CD4-positive, alpha-beta T cell treated with Interleukin-17A for 4 hours (primary cell): ENCODE results near the gene PODXL.
"Not testable (repeated sequence)": the region's sequence is repeated elsewhere in the genome, so short reads cannot be mapped to it uniquely, and the experiment has no call there.

Experiments used
- DNase-seq: peaks from one replicate; pipeline ENCODE4 v3.0.0-alpha.2; 2020; ENCODE audit warnings: mixed read lengths

The PODXL gene

DNA sequence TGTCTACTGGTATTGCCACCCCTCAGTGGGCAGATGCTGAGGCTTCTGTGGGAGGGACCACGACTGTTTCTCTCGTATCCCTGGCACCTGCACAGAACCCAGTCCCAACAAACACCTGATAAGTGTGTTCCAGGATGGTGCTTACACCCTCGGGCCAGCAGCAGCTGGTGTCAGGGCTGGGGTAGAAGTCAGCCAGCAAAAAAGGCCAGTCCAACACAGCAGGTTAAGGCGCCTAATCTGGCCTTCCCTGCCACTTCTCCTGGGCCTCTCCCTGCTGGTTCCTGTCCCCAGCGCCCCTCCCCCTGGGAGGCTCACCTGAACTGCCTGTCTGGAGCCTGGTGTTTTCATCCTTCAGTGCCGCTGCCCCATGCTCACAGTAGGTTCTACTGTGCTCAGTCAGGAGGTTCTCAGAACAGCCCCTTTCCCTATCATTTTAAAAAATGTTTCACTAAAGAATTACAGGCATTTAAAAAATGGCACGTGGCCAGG is 20.0 kb downstream of the PODXL start:
- no peak for DNase-seq

DNA sequence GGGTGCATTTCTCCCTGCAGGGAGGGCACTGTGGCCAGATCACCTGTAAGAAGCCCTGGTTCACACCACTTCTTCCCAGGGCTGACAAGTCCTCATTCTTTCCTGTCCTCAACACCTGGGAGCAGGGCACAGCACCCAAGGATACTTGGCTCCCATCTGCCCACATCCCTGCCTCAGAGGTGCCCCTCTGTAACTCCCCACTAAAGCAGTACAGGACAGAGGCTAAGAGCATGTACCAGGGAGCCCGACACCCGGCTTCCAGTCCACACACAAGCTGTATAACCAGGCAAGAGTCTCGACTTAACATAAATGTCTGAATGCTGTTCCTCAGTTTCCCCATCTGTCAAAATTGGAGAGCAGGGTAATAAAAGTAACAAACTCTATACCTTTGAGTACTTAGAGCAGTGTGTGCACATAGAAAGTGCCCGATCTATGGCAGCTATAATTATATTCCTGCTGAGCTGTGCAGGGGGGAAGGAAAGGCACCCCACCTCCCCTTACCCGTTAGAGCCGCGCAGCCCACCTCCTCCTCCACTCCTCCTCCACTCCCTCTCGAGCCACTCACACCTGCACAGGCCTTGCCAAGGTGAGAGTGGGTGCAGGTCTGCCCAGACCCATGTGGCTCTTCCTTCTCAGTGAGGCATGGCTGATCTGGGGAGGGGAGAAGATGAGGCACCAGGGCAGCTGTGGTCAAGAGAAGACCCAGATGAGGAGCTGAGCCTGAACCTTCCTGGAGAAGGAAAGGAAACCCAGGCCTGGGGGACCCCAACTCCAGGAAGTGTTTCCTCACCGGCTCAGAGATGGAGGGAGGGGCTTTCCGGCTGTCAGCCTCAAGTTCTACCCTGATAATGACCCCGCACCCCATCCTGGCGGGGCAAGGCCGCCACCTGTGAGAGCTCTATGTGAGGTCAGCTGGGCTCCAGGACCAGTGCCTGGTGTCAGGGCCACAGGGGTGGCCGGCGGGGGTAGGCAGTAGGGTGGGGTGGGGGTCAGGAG is 22.6 kb downstream of the PODXL start:
- DNase-seq, result no peak

DNA sequence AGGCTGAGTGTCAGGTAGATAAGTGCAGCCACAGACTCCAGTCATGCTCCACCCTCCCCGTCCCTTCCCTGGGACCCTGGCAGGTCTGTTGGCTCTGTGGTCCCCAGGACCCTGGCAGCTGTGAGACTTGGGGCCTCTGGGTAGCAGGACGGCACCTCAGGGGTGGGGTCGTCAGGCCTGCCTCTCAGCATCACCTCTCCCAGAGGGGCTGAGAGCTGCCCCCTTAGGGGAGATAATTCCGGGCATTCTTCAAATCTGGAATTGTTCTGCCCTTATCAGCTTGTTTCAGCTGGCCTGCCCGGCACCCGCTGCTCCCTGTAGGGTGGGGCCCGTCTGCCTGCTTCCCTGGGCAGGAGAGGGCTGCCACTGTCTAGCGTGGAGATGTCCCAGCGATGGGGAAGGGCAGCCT is 23.3 kb downstream of the PODXL start:
- no peak for DNase-seq

DNA sequence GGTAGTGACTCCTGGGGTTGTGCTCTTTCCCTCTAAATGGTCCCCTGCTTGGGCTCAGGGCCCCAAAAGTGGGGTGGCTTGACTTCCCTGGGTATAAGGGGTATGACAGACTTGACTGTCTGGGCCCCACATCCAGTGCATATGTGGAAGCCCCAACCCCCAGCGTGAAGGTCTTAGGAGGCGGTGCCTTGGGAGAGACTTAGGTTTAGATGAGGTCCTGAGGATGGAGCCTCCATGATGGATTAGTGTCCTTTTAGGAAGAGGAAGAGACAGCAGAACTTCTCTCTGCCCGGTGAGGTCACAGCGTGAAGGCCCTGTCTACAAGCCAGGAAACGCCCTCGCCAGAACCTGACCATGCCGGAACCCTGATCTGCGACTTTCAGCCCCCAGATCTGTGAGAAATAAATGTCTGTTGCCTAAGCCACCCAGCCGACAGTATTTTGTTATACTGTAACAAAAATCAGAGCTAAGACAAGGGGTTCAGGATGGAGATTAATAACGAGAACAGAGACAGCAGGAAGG is 23.8 kb downstream of the PODXL start:
- no peak for DNase-seq

DNA sequence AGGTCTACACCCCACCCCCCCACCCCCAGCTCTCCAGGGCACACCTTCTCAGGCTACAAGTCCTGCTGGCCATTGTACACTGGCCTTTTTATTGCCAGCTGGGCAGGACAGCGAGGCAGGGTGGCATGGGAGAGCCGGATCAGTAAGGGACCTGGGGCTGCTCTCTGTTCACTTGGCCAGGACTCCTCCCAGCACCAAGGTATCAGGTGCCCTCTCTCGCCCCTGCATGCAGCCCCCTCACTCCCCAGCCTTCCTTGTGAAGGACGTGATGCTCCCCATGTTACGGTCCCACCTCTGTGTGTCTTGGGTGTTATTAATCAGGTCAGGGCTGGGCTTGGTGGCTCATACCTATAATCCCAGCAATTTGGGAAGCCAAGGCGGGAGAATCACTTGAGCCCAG is 26.3 kb downstream of the PODXL start:
- no peak for DNase-seq

DNA sequence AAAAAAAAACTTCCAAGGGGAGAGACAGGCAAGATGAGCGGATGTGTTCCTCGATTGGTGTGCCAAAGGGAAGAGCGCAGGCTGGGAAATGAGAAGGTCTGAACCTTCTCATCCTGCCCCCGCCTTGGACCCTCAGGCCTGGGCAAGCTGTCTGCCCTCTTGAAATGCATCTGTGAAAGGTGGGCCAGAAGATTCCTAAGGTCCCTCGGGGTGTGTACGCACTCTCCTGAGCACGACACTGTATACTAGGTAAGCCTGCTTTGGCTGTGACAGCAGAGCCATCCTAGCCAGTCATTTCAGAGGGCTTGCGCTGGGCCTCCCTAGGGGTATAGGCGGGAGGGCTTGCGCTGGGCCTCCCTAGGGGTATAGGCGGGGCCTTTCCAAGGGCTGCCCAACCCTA is 26.8 kb downstream of the PODXL start:
- DNase-seq, result no peak

DNA sequence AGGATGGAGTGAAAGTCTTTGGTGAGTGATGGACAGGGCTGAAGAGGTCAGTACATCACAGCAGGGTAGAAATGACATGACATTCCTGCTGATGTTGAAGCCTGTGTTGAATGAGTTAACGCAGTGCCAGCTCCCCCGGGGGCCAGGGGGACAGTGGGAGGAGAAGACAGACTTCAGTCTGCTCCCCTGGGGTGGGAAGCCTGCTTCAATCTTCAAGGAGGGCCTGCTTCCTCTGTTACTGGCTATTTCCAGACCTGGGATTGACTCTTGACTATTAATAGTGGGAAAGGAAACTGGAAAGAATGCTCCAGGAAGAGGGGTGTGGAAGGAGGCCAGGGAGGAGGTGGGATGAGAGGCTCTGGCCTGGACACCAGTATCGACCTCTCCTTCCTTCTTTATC is 27.2 kb downstream of the PODXL start:
- DNase-seq, result no peak

DNA sequence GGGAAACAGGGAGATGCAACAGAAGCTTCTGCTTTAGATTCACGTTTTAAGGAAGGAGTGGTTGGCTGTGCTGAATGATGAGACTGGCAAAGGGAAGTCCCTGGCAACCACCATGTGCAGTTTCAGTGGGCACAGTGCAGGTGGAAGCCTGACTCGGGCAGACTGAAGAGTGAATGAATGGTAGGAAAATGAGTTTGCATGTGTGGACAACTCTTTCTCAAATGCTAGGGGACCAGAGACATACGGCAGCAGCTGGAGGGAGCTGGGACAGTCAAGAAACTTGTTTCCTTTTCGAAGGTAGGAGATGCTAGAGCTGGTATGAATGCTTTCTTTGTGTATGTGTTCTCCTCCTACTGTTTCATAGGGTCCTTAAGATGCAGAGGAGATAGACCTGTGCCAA is 29.0 kb downstream of the PODXL start:
- no peak for DNase-seq

DNA sequence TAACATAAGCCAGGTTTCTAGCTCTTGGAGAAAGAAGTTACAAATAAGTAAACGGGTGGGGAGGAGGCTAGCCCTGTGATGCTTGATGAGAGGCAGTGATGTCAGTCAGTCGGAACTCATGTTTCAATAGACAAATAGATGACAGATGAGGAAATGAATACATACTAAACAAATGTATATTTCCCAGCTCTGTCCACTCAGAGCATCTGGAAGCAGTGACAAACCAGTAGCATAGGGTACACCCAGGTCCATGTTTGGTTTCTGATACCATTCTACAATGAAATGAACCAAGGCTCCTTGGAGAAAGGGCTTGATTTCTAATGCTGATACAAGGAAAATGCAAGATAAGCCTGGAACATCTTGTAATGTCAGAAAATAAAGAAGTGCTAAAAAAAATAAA is 30.6 kb downstream of the PODXL start:
- no peak for DNase-seq

DNA sequence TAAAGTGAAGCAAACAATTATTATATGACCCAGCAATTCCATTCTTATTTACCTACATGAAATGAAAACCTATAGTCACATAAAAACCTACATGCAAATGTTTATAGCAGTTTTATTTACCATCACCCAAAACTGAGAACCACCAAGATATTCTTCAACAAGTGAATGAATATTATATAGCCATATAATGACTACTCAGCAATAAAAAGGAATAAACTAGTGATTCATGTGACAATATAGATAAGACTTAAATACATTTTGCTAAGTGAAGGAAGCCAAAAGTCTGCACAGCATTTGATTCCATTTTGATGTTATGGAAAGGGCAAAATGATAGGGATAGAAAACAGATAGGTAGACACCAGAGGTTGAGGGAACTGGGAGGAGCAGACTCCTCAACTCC is 31.7 kb downstream of the PODXL start:
- DNase-seq, result no peak

DNA sequence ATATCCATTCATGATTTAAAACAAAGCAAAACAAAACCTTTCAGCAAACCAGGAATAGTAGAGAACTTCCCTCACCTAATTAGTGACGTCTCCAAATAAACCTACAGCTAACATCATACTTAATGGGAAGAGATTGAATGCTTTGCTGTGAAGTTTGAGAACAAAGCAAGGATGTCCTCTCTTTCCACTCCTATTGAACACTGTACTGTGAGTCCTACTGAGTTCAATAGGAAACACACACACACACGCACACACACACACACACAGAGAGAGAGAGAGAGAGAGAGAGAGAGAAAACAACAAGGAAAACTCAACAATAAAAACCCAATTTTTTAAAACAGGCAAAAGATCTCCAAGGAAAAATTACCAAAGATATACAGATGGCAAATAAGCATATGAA is 32.3 kb downstream of the PODXL start:
- DNase-seq, result no peak

DNA sequence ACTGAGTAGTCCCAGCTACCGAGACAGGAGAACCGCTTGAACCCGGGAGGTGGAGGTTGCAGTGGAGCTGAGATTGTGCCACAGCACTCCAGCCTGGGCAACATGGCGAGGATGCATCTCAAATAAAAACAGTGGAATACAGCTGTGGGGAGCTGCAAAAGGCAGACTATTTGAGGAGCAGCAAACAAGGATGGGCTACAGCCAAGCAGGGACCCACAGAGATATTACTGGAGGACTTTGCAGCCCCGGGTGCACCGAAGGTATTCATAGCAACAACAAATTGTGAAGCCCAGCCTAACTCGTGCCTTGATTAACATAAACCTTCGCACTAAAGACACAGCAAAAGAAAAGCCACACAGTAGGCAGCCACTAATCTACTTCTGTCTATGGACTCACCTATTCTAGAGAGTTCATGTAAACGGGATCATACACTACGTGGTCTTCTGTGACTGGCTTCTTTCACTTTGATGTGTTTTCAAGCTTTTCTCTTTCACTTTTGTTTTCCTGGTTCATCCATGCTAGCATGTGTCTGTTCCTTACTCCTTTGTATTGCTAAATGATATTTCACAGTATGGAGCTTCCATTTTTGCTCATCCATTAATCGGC is 34.0 kb downstream of the PODXL start:
- no peak for DNase-seq

DNA sequence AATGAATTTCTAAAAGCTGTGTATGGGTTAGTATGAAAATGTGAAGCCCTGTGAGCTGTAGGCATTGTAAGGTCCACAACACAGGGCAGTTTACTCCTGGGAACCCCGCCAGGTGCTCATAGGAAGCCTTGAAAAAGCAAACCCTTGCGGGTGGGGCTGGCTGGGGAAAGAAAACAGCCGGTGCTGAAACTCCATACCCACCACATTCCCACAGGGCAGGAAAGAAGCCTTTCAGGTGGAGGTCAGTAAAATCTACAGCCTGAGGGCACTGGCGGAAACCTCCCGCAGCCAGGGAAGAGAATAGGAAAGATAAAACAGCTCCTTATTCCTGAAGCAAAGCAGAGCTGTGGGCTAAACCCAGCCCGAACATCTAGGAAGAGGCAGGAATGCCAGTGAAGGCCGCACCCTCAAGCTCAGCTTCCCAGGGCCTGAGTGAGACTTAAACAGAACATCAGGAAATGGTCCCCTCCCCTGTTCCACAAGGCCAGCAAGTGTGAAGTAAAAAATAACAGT is 34.7 kb downstream of the PODXL start:
- no peak for DNase-seq

DNA sequence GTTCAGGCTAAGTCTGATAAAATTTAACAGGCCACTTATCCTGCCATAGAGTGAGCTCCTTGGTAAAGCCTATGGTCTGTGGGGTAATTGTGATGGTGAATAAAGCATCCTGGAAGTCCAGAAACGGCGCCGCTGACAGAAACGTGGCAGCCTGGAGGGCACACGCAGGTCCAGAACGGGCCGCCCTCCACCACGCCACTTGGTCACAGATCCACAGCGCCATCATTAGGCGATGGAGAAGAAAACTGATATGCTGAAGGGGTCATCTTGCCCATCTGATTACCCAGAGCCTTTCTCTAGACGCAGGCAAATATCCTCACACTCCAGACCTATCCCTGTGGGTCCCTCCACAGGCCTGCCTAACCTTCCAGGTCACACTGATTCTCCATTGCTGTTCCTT is 37.8 kb downstream of the PODXL start:
- no peak for DNase-seq

DNA sequence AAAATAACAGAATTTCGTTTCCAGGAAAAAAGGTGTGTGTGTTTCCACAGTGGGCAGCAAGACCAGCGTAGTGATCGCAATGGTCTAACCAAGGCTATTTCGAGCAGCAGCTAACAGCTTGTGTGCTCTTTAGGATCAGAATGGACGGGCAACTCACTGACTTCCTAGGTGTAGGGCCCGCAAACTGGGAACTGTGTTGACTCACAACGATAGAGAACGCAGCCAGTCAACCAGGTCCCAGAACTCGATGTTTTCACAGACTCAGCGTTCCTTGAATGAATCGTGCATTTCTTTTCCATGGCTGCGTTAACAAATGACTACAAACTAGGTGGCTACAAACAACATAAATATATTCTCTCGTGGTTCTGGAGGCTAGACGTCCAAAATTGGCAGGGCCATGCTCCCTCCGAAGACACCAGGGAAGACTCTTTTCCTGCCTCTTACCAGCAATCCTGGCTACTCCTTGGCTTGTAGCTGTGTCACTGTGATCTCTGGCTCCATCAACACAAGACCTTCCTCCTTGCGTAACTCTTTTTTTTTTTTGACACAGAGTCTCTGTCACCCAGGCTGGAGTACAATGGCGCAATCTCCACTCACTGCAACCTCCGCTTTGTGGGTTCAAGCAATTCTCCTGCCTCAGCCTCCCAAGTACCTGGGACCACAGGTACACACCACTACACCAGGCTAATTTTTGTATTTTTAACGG is 39.1 kb downstream of the PODXL start:
- DNase-seq, result no peak

DNA sequence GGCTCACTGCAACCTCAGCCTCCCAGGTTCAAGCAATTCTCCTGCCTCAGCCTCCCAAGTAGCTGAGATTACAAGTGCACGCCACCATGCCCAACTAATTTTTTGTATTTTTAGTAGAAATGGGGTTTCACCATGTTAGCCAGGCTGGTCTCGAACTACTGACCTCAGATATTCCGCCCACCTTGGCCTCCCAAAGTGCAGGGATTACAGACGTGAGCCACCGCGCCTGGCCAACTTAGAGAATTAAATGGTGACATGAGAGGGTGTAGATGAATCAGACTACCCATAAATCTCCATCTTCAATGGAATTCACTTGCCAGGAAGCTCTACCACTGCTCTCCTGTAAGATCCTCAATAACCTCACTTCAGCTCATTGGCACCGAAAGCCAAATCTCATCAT is 41.0 kb downstream of the PODXL start:
- not testable (repeated sequence) for DNase-seq

DNA sequence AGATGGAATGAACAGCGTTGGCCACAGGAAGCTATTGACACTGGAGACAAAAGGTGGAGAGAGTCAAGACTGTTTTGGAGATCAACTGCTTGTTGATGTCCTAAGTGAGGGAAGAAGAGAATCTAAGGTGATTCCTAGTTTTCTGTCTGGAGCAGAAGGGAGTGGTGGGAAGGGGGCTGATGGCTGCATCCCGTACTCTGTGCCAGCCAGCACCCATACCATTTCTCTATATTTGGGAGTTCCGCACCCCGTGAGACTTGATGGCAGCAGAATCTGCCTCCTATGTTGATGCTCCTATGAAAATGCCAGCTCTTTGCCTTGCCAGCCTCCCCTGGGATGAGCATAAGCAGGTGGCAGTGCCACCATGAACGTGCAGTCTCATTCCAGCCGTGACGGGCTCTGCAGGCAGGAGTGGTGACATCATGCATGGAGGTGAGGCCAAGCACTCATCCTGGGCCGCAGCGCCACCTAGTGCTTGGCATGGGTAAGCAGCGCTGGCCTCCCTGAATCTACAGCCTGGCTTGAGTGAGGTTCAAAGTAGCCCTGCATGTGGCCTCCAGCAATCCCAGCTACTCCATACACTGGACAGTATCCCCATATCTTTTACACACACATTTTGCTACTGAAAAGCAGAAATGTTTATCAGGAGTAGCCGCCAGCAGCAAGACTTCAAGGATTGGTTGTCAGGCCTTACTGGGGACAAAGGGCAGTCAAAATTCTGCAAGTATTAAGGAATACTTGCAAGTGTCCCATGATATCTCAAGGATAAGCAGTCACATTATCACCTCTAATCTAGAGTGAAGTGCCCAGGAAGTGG is 43.0 kb downstream of the PODXL start:
- peak; percentile 86 for DNase-seq

DNA sequence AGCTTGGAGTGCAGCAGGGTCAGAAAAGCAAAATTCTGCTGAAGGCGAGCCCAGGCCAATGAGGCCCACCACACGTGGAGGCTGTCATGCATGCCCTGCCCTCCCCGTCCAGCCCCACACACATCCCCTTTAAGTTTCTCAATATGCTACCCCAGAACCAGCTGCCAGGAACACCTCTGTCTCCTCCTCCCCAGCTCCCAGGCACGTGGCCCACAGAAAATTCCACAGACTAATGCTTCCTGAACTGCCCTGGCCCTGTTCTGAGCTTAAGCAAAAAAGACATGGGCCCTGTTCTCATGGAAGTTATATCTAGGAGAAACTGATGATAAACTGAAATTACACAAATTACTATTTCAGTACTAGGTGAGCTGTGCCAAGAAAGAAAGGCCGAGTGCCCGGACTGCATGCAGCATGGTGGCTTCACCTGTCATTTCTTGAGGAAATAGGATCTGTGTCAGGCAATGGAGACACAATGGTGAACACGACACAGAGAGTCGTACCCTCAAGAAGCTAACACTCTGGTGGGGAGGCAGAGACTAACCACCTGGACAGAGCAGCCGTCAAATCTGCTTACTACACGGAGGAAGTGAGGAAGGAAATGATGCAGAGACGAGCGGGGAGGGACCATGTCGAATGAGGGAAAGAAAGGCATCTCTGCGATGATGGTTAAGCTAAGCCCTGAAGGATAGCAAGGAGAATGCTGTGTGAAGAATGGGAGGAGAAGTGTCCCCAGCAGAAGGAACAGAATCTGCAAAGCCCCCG is 44.5 kb downstream of the PODXL start:
- DNase-seq, result no peak

DNA sequence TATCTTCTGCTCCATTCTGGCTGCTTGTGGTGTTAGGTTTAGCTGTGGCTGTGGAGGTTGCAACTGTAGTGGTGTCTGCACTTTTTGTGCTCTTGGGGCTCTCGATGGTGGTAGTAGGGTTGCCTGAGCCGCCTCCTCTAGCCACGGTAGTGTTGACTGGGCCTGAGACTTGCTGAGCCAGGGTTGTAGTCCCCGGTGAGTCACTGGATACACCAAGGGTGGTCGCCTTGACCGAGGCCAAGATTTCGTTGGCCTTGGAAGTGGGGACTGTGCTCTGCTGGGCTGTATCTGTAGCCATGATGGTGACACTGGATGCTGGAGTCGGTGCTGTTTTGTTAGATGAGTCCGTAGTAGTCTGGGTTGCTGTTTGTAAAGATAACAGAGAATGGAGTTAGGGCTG is 45.4 kb downstream of the PODXL start:
- DNase-seq, result no peak

DNA sequence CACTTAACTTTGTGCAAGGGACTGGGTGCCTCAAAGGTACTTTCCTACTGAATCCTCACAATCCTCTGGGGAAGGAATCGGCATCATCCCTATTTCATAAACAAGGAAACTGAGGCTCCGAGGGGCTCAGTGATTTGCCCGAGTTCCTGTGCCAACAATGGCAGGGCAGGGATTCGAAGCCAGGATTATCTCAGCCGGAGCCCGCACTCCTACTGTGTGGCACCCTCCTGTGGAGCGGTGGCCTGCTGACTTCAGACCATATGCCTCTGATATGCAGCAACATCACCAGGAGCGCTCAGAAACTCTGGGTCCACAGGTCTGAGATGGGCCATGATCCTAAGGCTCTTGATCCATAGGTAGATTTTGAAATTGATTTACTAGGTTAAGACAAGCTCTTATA is 46.6 kb downstream of the PODXL start:
- no peak for DNase-seq

DNA sequence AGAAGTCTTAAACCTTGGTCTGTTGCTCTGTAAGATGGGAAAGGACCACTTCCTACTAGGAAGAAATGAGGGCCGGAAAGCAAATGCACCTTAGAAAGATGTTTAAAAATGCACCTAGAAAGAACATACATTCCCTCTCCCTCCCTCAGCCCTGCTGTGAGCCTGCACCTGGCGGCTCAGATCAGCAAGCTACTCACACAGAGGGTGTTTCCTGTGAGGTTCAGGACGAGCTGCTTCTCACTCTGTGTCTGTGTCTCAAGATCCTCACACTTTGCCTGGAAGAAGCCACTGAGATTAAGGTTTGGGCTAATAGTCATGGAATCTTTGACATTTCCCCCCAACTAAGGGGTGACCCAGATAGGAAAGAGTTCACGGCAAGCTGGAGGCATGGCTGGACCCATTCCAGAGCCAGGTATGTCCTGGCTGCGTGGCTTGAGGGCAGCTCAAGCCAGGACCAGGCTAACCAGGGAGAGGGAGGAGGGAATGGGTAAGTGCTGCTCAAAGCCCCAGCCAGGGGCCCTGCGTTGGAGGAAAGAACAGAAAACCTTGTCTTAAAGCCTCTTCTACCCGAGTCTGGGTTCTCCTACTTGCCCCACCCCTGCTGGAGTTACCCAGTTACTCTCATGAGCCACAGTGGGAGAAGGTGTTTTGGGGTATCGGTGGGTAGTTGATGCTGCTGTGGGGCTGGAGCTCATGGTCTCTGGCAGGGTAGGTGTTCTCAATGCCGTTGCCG is 47.5 kb downstream of the PODXL start:
- DNase-seq, result no peak
